Gastrocnemius medialis (tissue), 4 donors: Measurements from ENCODE around the gene ZNF160.
"Not testable (repeated sequence)": the region's sequence is repeated elsewhere in the genome, so short reads cannot be mapped to it uniquely, and the experiment has no call there.

Experiments used
- CTCF ChIP-seq, 5 experiments: fragments of 450-650 bp in 3 of 5; fragments of 200-600 bp in 2 of 5; sonication (generic) in 2 of 5; IDR thresholded peaks in 4 of 5; conservative IDR thresholded peaks in 1 of 5; 1 replicate in 4 of 5; 2 replicates in 1 of 5; pipeline ENCODE4 v1.5.1; 2016 to 2019; ENCODE audit warnings: antibody characterized with exemption in 5 of 5, mild to moderate bottlenecking in 3 of 5, moderate library complexity in 3 of 5
- POLR2A ChIP-seq, 2 donors: fragments of 450-650 bp; IDR thresholded peaks; one replicate each; pipeline ENCODE4 v1.6.1; 2017; ENCODE audit warnings: antibody characterized with exemption in 2 of 2, mild to moderate bottlenecking in 2 of 2, moderate library complexity in 2 of 2

GRCh38 chr19:53126733-53127526 is 23.7 kb upstream of the ZNF160 start:
- TF ChIP-seq CTCF (IDR thresholded peaks at IDR 0.05 in 4 of 5, conservative IDR thresholded peaks at IDR 0.05 in 1 of 5); POLR2A (IDR thresholded peaks at IDR 0.05): not testable (repeated sequence)
